ENCODE data around the gene EN1.

Gene EN1

GRCh38 chr2:118855451-118856279 is 8.2 kb upstream of the EN1 start:
- peak; percentile 82 for DNase-seq

GRCh38 chr2:118854507-118855345 is 7.3 kb upstream of the EN1 start:
- no peak for DNase-seq

GRCh38 chr2:118853651-118854291 is 6.3 kb upstream of the EN1 start:
- DNase-seq = no peak

- no peak for DNase-seq
These were observed 5.7 kb upstream of the EN1 start for GRCh38 chr2:118853129-118853640.

- no peak for DNase-seq
These were observed 5.2 kb upstream of the EN1 start for GRCh38 chr2:118852605-118853128.

GRCh38 chr2:118851650-118852049 is 4.2 kb upstream of the EN1 start:
- DNase-seq = no peak

GRCh38 chr2:118850901-118851415 is 3.5 kb upstream of the EN1 start:
- no peak for DNase-seq

GRCh38 chr2:118850168-118850900 is 2.9 kb upstream of the EN1 start:
- DNase-seq = no peak

GRCh38 chr2:118849226-118850167 is 2.0 kb upstream of the EN1 start:
- no peak for DNase-seq

GRCh38 chr2:118848381-118849225 is 1.2 kb upstream of the EN1 start:
- DNase-seq = no peak

GRCh38 chr2:118847762-118848172 is 319 bp upstream of the EN1 start:
- no peak for DNase-seq

GRCh38 chr2:118846442-118846952 is 951 bp downstream of the EN1 start:
- DNase-seq = no peak

- no peak for DNase-seq
These were observed 1.7 kb downstream of the EN1 start for GRCh38 chr2:118845522-118846441.

- DNase-seq = no peak
These were observed 2.4 kb downstream of the EN1 start for GRCh38 chr2:118845005-118845521.

GRCh38 chr2:118844261-118845004 is 3.0 kb downstream of the EN1 start:
- no peak for DNase-seq

- DNase-seq = no peak
These were observed 3.8 kb downstream of the EN1 start for GRCh38 chr2:118843483-118844132.

All from activated naive CD4-positive, alpha-beta T cell treated with Interleukin-2 at 50 U/mL for 16 hours (primary cell).